SU-DHL-6 (cell line): ENCODE measurements around the gene KCNQ4.

ENCODE experiments used
- H2AFZ ChIP-seq: fragments of 200-600 bp; sonication (generic); 2 replicates; pipeline ENCODE4 v1.6.1; 2014; ENCODE audit warnings: low read depth, mild to moderate bottlenecking, moderate library complexity, mixed read lengths, antibody characterized with exemption, low read length; ENCODE audit not compliant: severe bottlenecking
- H3F3A ChIP-seq: fragments of 200-600 bp; shearing (Covaris generic); 2 replicates; pipeline ENCODE4 v1.6.0; 2016; ENCODE audit warnings: antibody characterized with exemption, mild to moderate bottlenecking; ENCODE audit not compliant: insufficient read depth
- H3K27ac ChIP-seq: fragments of 200-600 bp; sonication (generic); 2 replicates; pipeline ENCODE4 v1.5.1; 2016; ENCODE audit warnings: low read depth, mild to moderate bottlenecking, low read length, moderate library complexity, mixed read lengths
- H3K27me3 ChIP-seq: fragments of 200-600 bp; sonication (generic), shearing (Covaris generic); 2 replicates; pipeline ENCODE4 v1.6.0; 2014; ENCODE audit warnings: mild to moderate bottlenecking, low read length
- H3K36me3 ChIP-seq: fragments of 200-600 bp; sonication (generic); 2 replicates; pipeline ENCODE4 v1.6.1; 2014; ENCODE audit warnings: mild to moderate bottlenecking, low read length, mixed read lengths
- H3K4me2 ChIP-seq: fragments of 300-600, 200-600 bp; shearing (Covaris generic), sonication (generic); 2 replicates; pipeline ENCODE4 v1.6.0; 2014; ENCODE audit warnings: low read length, low read depth, mild to moderate bottlenecking; ENCODE audit not compliant: poor library complexity, severe bottlenecking
- H3K4me3 ChIP-seq: fragments of 200-600 bp; sonication (generic); 2 replicates; pipeline ENCODE4 v1.5.1; 2014; ENCODE audit warnings: antibody characterized with exemption, low read length, mild to moderate bottlenecking, mixed read lengths; ENCODE audit not compliant: insufficient read depth, poor library complexity, severe bottlenecking
- H3K79me2 ChIP-seq: fragments of 200-600 bp; sonication (generic); 2 replicates; pipeline ENCODE4 v1.6.1; 2014; ENCODE audit warnings: mild to moderate bottlenecking, low read length, moderate library complexity; ENCODE audit not compliant: insufficient read depth
- H3K9ac ChIP-seq: fragments of 200-600 bp; sonication (generic); 2 replicates; pipeline ENCODE4 v1.7.0; 2014; ENCODE audit warnings: mild to moderate bottlenecking, low read length
- H3K9me2 ChIP-seq: fragments of 200-600 bp; sonication (generic); replicated peaks from 2 replicates; pipeline ENCODE4 v1.6.1; 2014; ENCODE audit warnings: low read length; ENCODE audit not compliant: insufficient read depth
- H3K9me3 ChIP-seq: fragments of 200-600 bp; sonication (generic); 2 replicates; pipeline ENCODE4 v1.6.1; 2014; ENCODE audit warnings: low read length, mixed read lengths; ENCODE audit not compliant: insufficient read depth
- H4K20me1 ChIP-seq: fragments of 200-600 bp; sonication (generic); 2 replicates; pipeline ENCODE4 v1.6.1; 2014; ENCODE audit warnings: low read depth, mild to moderate bottlenecking, antibody characterized with exemption, low read length, moderate library complexity, mixed read lengths
- CTCF ChIP-seq: fragments of 200-600 bp; sonication (generic); IDR thresholded peaks from one replicate; pipeline ENCODE4 v1.5.1; 2017; ENCODE audit warnings: antibody characterized with exemption, mild to moderate bottlenecking, low read length, moderate library complexity; ENCODE audit not compliant: insufficient read depth, poor library complexity, severe bottlenecking
- EZH2phosphoT487 ChIP-seq: fragments of 200-600 bp; sonication (generic), shearing (Covaris generic); conservative IDR thresholded peaks from 2 replicates; pipeline ENCODE4 v1.6.1; 2018; ENCODE audit warnings: mild to moderate bottlenecking, antibody characterized with exemption, low read length, moderate library complexity, mixed read lengths

Gene KCNQ4

GRCh38 chr1:40876891-40877290 is 93.3 kb downstream of the KCNQ4 start:
- TF ChIP-seq EZH2phosphoT487: no peak
- no peak for TF ChIP-seq CTCF
- no peaks in the 10 kb centered on the region for H3K27me3 ChIP-seq
- H3K4me2 ChIP-seq: no peak overlapping the region
- no peaks in the 10 kb centered on the region for H3F3A ChIP-seq
- H4K20me1 ChIP-seq: no peaks in the 10 kb centered on the region
- no peak overlapping the region for H3K4me3 ChIP-seq
- no peak overlapping the region for H3K9ac ChIP-seq
- H3K9me2 ChIP-seq: no peaks in the 10 kb centered on the region
- H3K9me3 ChIP-seq: peaks cover 3% of the 10 kb centered on the region; the same call in 1 of the 2 replicates
- H3K36me3 ChIP-seq: no peaks in the 10 kb centered on the region
- no peak overlapping the region for H2AFZ ChIP-seq
- H3K27ac ChIP-seq: no peak overlapping the region
- no peaks in the 10 kb centered on the region for H3K79me2 ChIP-seq

DNA sequence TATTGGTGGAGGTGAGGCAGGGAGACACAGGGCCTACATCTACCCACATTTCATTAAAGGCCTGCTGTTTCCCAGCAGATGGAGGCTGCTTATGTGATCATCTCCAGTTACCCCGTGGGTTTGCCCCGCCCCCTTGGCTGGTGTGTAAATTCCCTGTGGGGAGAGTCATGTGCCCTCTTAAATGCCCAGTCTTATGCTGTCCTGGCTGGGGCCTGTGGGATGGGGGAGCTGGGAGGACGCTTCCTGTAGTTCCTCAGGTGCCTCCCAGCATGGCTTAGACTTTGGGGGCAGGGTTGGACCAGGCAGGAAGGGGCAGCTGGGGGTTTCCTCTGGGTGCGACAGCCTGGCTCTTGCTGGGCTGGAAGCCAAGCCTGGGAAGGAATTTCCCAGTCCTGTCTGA is 94.1 kb downstream of the KCNQ4 start:
- Histone ChIP-seq H3K9ac (no peak overlapping the region), H2AFZ (no peak overlapping the region)
- TF ChIP-seq CTCF (no peak), EZH2phosphoT487 (no peak)

GRCh38 chr1:40878906-40879305 is 95.3 kb downstream of the KCNQ4 start:
- Histone ChIP-seq H3K9me2 (no peaks in the 10 kb centered on the region), H3K9me3 (peaks cover 3% of the 10 kb centered on the region; the same call in 1 of the 2 replicates), H3K27ac (no peak overlapping the region), H3K4me2 (no peak overlapping the region), H4K20me1 (no peaks in the 10 kb centered on the region), H3K4me3 (no peak overlapping the region), H3K27me3 (no peaks in the 10 kb centered on the region), H3K79me2 (no peaks in the 10 kb centered on the region), H3F3A (no peaks in the 10 kb centered on the region), H3K36me3 (no peaks in the 10 kb centered on the region), H2AFZ (no peak overlapping the region), H3K9ac (no peak overlapping the region)
- TF ChIP-seq EZH2phosphoT487 (no peak), CTCF (no peak)

More for the DNA sequence above, 94.1 kb downstream of the KCNQ4 start:
- no peaks in the 10 kb centered on the region for H3K9me2 ChIP-seq
- no peak overlapping the region for H3K4me3 ChIP-seq
- H3K27ac ChIP-seq: no peak overlapping the region
- no peak overlapping the region for H3K4me2 ChIP-seq
- H3F3A ChIP-seq: no peaks in the 10 kb centered on the region
- no peaks in the 10 kb centered on the region for H4K20me1 ChIP-seq
- H3K36me3 ChIP-seq: no peaks in the 10 kb centered on the region
- peaks cover 3% of the 10 kb centered on the region; the same call in 1 of the 2 replicates for H3K9me3 ChIP-seq
- H3K79me2 ChIP-seq: no peaks in the 10 kb centered on the region
- H3K27me3 ChIP-seq: no peaks in the 10 kb centered on the region
